Neural crest cell (in vitro differentiated cells): ENCODE data around the gene ATF3. TPM values are rescaled to one million over a fixed set of nuclear protein-coding genes. Genes with fewer than 3 reads are reported as not detected.
"Not testable (repeated sequence)": the region's sequence is repeated elsewhere in the genome, so short reads cannot be mapped to it uniquely, and the experiment has no call there.

Experiments
- DNase-seq: peaks from one replicate; pipeline ENCODE4 v3.0.0; 2021; ENCODE audit warnings: low read depth, mixed read lengths, low spot score
- H3K27ac Mint-ChIP-seq: one replicate; pipeline ENCODE4 v1.8.0; 2021; ENCODE audit warnings: mild to moderate bottlenecking, mixed read lengths; ENCODE audit not compliant: unreplicated experiment
- H3K27me3 Mint-ChIP-seq: 2 replicates; pipeline ENCODE4 v1.8.0; 2021; ENCODE audit warnings: low read depth, mild to moderate bottlenecking, mixed read lengths
- H3K36me3 Mint-ChIP-seq: 2 replicates; pipeline ENCODE4 v1.8.0; 2021; ENCODE audit warnings: low read depth, mild to moderate bottlenecking, mixed read lengths
- H3K4me1 Mint-ChIP-seq: 2 replicates; pipeline ENCODE4 v1.8.0; 2021; ENCODE audit warnings: mixed read lengths
- H3K4me3 Mint-ChIP-seq: one replicate; pipeline ENCODE4 v1.8.0; 2021; ENCODE audit warnings: mild to moderate bottlenecking, mixed read lengths
- H3K9me3 Mint-ChIP-seq: 2 replicates; pipeline ENCODE4 v1.8.0; 2021; ENCODE audit warnings: mixed read lengths
- total RNA-seq: library from RNA; stranded (reverse); gene quantifications from 2 replicates; pipeline ENCODE4 v1.2.1, GENCODE V29; 2021
- TF ChIP-seq, protein P1 (sequence below): fragments of 200-600 bp; sonication (generic); conservative IDR thresholded peaks from 2 replicates; pipeline ENCODE4 v1.5.0; 2021; ENCODE audit warnings: antibody characterized with exemption, mild to moderate bottlenecking

Gene ATF3
- total RNA-seq, 1 donor from 2014 or later: 10.3 TPM

DNA sequence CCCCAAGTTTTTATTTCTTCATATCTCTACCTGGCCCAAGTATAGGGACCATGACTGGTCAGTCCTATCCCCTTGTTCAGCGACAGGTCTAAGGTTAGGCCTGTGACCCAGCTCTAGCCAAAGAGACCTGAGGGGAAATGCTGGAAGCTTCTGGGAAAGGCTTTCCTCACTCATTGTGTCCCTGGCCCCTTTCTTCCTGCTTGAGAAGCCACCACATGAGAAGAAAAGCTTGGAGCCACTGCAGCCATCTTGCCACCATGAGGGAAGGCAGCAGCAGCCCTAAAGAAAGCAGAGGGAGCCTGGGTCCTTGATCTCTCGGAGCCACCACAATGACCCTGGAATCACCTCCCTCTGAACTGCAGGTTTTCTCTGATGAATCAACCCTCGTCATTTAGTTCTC lies 43.4 kb downstream of the ATF3 start:
- DNase-seq: no peak
- H3K4me1 Mint-ChIP-seq: no peaks in the 10 kb centered on the region
- H3K4me3 Mint-ChIP-seq: no peak overlapping the region
- TF ChIP-seq, protein P1, sequence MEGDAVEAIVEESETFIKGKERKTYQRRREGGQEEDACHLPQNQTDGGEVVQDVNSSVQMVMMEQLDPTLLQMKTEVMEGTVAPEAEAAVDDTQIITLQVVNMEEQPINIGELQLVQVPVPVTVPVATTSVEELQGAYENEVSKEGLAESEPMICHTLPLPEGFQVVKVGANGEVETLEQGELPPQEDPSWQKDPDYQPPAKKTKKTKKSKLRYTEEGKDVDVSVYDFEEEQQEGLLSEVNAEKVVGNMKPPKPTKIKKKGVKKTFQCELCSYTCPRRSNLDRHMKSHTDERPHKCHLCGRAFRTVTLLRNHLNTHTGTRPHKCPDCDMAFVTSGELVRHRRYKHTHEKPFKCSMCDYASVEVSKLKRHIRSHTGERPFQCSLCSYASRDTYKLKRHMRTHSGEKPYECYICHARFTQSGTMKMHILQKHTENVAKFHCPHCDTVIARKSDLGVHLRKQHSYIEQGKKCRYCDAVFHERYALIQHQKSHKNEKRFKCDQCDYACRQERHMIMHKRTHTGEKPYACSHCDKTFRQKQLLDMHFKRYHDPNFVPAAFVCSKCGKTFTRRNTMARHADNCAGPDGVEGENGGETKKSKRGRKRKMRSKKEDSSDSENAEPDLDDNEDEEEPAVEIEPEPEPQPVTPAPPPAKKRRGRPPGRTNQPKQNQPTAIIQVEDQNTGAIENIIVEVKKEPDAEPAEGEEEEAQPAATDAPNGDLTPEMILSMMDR: no peak
- no peak overlapping the region for H3K27ac Mint-ChIP-seq
- H3K36me3 Mint-ChIP-seq: no peaks in the 10 kb centered on the region
- no peaks in the 10 kb centered on the region for H3K27me3 Mint-ChIP-seq
- no peaks in the 10 kb centered on the region for H3K9me3 Mint-ChIP-seq

- TF ChIP-seq, protein P1: no peak
- Mint-ChIP-seq H3K4me3 (no peak overlapping the region), H3K36me3 (peaks cover 2% of the 10 kb centered on the region), H3K27ac (no peak overlapping the region), H3K9me3 (no peaks in the 10 kb centered on the region), H3K4me1 (peaks cover 6% of the 10 kb centered on the region), H3K27me3 (no peaks in the 10 kb centered on the region)
- no peak for DNase-seq
Measured at GRCh38 chr1:212652609-212653008, 44.0 kb downstream of the ATF3 start.

DNA sequence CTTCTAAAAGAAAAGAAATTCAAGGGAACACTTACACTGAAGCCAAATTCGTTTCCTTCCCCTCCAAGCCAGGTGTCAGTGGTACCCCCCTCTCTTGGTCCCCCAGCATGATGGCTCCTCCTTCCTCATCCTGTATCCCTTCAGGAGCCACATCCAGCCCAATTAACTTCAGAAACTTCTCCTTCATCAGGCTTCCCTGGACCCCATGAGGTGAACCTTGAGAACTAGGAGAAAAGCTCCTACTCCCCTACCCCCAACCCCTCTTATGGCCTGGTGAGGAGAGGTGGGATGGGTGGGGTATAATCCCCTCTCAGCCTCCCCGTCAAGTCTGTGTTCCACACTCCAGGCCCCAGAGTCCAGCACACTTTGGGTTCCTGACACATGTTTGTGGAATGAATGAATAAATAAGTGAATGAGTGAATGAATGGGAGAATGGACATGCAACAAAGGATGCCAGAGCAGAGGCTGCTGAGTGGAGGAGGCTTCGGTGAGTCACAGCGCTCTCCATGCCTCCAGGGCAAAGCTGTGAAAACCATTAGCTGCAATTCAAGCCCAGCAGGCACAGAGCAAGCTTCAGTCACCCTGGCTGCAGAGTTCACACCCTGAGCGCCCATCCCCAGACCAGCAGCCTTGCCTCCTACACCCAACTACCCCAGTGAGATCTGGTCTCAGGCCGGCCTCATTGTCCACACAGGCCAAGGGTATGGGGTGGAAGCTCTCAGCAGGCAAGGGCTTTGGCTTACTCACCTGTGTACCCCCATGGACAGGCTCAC lies 47.3 kb downstream of the ATF3 start:
- peaks cover 4% of the 10 kb centered on the region for H3K36me3 Mint-ChIP-seq
- H3K27me3 Mint-ChIP-seq: peaks cover under 1% of the 10 kb centered on the region
- peaks cover 17% of the 10 kb centered on the region for H3K4me1 Mint-ChIP-seq
- TF ChIP-seq, protein P1: no peak
- no peaks in the 10 kb centered on the region for H3K9me3 Mint-ChIP-seq
- no peak overlapping the region for H3K27ac Mint-ChIP-seq
- H3K4me3 Mint-ChIP-seq: no peak overlapping the region
- no peak for DNase-seq

GRCh38 chr1:212656730-212657129 lies 48.2 kb downstream of the ATF3 start:
- Mint-ChIP-seq H3K9me3 (no peaks in the 10 kb centered on the region), H3K4me3 (no peak overlapping the region), H3K27me3 (peaks cover 5% of the 10 kb centered on the region), H3K36me3 (peaks cover 4% of the 10 kb centered on the region), H3K27ac (no peak overlapping the region), H3K4me1 (peaks cover 17% of the 10 kb centered on the region)
- TF ChIP-seq, protein P1: no peak
- DNase-seq: no peak

- H3K4me1 Mint-ChIP-seq: peaks cover 17% of the 10 kb centered on the region
- DNase-seq, H3K4me3 Mint-ChIP-seq, H3K36me3 Mint-ChIP-seq, H3K9me3 Mint-ChIP-seq, H3K27me3 Mint-ChIP-seq: not testable (repeated sequence)
- peak overlapping the region; percentile 62 for H3K27ac Mint-ChIP-seq
Measured at GRCh38 chr1:212658250-212658649, 49.7 kb downstream of the ATF3 start.

GRCh38 chr1:212664409-212665199 lies 56.0 kb downstream of the ATF3 start:
- Mint-ChIP-seq H3K27me3 (peaks cover 9% of the 10 kb centered on the region), H3K36me3 (no peaks in the 10 kb centered on the region), H3K9me3 (peaks cover 3% of the 10 kb centered on the region), H3K27ac (no peak overlapping the region), H3K4me3 (peak overlapping the region; percentile 35), H3K4me1 (peaks cover 23% of the 10 kb centered on the region)
- no peak for DNase-seq
- TF ChIP-seq, protein P1: no peak
